SH-SY5Y (cell line): ENCODE data around the gene PPP1R9B.

Experiments used
- GATA2 ChIP-seq: IDR thresholded peaks from 2 replicates; pipeline ENCODE4 v1.6.1; 2011; ENCODE audit warnings: mild to moderate bottlenecking, low read depth, low read length
- GATA3 ChIP-seq: IDR thresholded peaks from 2 replicates; pipeline ENCODE4 v1.6.1; 2011; ENCODE audit warnings: low read depth, mild to moderate bottlenecking, low read length, moderate library complexity

DNA sequence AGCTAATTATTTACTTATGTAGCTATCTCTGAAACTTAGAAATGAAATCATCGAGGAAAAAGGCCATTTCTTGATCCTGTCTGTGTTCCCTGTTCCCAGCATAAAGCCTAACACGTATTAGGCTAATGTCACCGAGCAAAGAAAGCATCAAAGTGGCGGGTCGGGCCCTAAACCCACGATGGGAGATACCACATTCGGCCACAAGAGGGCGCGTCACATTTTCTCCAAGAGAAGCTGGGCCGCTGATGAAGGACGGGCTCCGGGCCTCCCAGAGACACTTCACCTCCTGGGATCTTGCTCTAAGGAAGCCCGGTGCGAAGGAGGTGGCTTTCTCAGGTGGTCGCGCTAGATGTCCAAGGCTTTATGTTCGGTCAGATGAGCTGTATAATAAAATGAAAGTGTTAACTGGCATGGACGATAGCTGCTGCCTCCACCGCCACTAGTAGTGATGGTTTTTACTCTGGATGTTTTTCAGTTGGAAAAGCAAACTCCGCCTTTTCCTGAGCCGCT is 56.2 kb downstream of the PPP1R9B start:
- TF ChIP-seq GATA2: no peak
- no peak for TF ChIP-seq GATA3
